HepG2 (cell line): ENCODE results near the gene MAPK7. TPM values are rescaled to one million over a fixed set of nuclear protein-coding genes. Genes with fewer than 3 reads are reported as not detected.

Experiments used
- NFE2L2 ChIP-seq: fragments of 150-350 bp; IDR thresholded peaks from 2 replicates; pipeline ENCODE4 v1.6.1; 2014; ENCODE audit warnings: low read length
- NONO ChIP-seq, 2 experiments: fragments of 450-650 bp in 1 of 2; sonication (generic) in 1 of 2; formaldehyde crosslinking in 1 of 2; IDR thresholded peaks in 1 of 2; conservative IDR thresholded peaks in 1 of 2; 2 replicates each; pipeline versions ENCODE4 v1.6.1 to v1.8.0; 2017 to 2022; ENCODE audit warnings: mild to moderate bottlenecking in 1 of 2, missing genetic modification reagents in 1 of 2, moderate library complexity in 1 of 2
- RXRB ChIP-seq: IDR thresholded peaks from 2 replicates; pipeline ENCODE4 v1.6.1; 2016; ENCODE audit warnings: borderline replicate concordance, missing genetic modification reagents, missing compliant biosample characterization
- SAP130 ChIP-seq: IDR thresholded peaks from 2 replicates; pipeline ENCODE4 v1.6.1; 2016; ENCODE audit warnings: low read depth
- SOX13 ChIP-seq, 3 experiments: fragments of 450-650 bp in 1 of 3; sonication (generic) in 1 of 3; formaldehyde crosslinking in 1 of 3; IDR thresholded peaks in 2 of 3; conservative IDR thresholded peaks in 1 of 3; 2 replicates each; pipeline versions ENCODE4 v1.5.0 to v1.6.1; 2016 to 2020; ENCODE audit warnings: antibody characterized with exemption in 1 of 3, mild to moderate bottlenecking in 1 of 3, missing compliant biosample characterization in 1 of 3, missing genetic modification reagents in 1 of 3, moderate library complexity in 1 of 3
- SPEN ChIP-seq: sonication (generic); formaldehyde crosslinking; IDR thresholded peaks from 2 replicates; pipeline ENCODE4 v1.5.1; 2020; ENCODE audit warnings: low read depth, mild to moderate bottlenecking, missing genetic modification reagents
- TCF7 ChIP-seq: sonication (generic); IDR thresholded peaks from 2 replicates; pipeline ENCODE4 v1.6.1; 2016; ENCODE audit warnings: antibody characterized with exemption, low read depth
- ZNF264 ChIP-seq: sonication (generic); formaldehyde crosslinking; IDR thresholded peaks from 2 replicates; pipeline ENCODE4 v1.4.0; 2020; ENCODE audit warnings: missing genetic modification reagents
- ZNF550 ChIP-seq: sonication (generic); formaldehyde crosslinking; IDR thresholded peaks from 2 replicates; pipeline ENCODE4 v1.4.0; 2020; ENCODE audit warnings: mild to moderate bottlenecking, missing genetic modification reagents, borderline replicate concordance
- ZNF7 ChIP-seq: IDR thresholded peaks from 2 replicates; pipeline ENCODE4 v1.6.1; 2016; ENCODE audit warnings: missing biosample characterization, missing genetic modification reagents
- polyA plus RNA-seq, 8 experiments: library from polyadenylated mRNA; depleted of rRNA in 3 of 8; stranded (reverse) in 7 of 8; unstranded in 1 of 8; fragments of >200 nt; fragmentation: Illumina TruSeq in 4 of 8; extraction: Trizol in 4 of 8; gene quantifications; 2 replicates each; pipeline versions ENCODE4 v1.2.1 to v1.2.3, GENCODE V29; 2011 to 2016; ENCODE audit warnings: low read depth in 4 of 8, missing spikeins in 1 of 8, mixed read lengths in 1 of 8; ENCODE audit not compliant: insufficient read depth in 1 of 8
- total RNA-seq, 5 experiments: library from RNA; depleted of rRNA; stranded (reverse); fragments of >200 nt; fragmentation: Illumina TruSeq; extraction: Trizol; gene quantifications; 2 replicates each; pipeline ENCODE4 v1.2.3, GENCODE V29; 2016; ENCODE audit warnings: low read depth in 1 of 5
- TF ChIP-seq, protein P1 (sequence below): sonication (generic); formaldehyde crosslinking; IDR thresholded peaks from 2 replicates; pipeline ENCODE4 v1.8.1; 2023; ENCODE audit warnings: mild to moderate bottlenecking, missing genetic modification reagents
- TF ChIP-seq, protein P2 (sequence below): sonication (generic); formaldehyde crosslinking; IDR thresholded peaks from 2 replicates; pipeline ENCODE4 v1.4.0; 2020; ENCODE audit warnings: missing genetic modification reagents, borderline replicate concordance
- TF ChIP-seq, protein P3 (sequence below): IDR thresholded peaks from 2 replicates; pipeline ENCODE4 v1.6.1; 2016; ENCODE audit warnings: missing compliant biosample characterization, missing genetic modification reagents, borderline replicate concordance
- TF ChIP-seq, protein P4 (sequence below): sonication (generic); formaldehyde crosslinking; conservative IDR thresholded peaks from 2 replicates; pipeline ENCODE4 v1.4.0; 2020; ENCODE audit warnings: mild to moderate bottlenecking, missing genetic modification reagents, moderate library complexity

The MAPK7 gene
- total and polyA plus RNA-seq, 2 of the 13 experiments (the other 11 are each of a cell fraction or from before 2014, with no cell fraction given): 2.9 to 5.9 TPM

DNA sequence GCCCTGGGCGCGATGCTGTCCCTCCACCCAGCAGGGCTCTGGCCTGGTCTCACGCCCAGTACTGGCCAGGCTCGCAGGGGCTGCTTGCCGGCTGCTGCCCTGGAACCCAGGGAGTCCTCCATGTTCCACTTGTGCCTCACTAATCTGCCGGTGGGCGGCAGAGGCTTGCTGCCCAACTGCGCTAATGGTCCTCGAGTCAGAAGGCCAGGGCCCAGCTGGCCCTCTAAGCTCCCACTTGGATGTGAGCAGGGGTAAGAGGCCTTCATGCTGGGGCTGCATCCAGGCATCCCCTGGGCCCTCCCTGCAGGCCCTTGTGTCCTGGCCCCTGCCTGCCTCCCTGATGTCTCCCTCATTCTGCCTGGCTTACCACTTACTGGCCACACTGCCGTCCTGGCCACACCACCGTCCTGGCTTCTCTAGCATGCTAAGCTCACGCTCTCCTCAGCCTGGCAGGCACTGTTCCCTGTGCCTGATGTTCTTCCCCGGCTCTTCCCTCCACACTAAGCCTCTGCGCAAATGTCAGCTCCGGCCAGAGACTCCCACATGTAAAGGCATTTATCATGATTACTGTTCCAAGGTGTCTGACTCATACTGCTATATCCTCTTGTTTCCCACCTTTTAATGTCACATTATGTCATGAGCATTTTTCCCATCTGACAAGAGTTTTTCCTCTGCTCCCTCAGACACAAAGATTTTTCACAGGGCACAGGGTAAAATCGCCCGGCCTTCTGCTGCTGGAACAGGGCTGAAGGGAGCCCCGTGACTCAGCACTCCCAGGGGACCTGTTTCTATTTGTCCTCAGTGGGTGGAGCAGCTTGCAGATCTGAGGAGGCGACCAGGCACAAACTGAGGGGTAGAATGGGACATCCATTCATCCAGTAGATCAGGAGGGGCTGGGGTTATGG, 31.7 kb upstream of the MAPK7 start (continued):
- TF ChIP-seq, protein P1, sequence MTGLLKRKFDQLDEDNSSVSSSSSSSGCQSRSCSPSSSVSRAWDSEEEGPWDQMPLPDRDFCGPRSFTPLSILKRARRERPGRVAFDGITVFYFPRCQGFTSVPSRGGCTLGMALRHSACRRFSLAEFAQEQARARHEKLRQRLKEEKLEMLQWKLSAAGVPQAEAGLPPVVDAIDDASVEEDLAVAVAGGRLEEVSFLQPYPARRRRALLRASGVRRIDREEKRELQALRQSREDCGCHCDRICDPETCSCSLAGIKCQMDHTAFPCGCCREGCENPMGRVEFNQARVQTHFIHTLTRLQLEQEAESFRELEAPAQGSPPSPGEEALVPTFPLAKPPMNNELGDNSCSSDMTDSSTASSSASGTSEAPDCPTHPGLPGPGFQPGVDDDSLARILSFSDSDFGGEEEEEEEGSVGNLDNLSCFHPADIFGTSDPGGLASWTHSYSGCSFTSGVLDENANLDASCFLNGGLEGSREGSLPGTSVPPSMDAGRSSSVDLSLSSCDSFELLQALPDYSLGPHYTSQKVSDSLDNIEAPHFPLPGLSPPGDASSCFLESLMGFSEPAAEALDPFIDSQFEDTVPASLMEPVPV: 0 out of 2 replicates have a peak, but pooled peaks have one; percentile 32
- TF ChIP-seq, protein P2, sequence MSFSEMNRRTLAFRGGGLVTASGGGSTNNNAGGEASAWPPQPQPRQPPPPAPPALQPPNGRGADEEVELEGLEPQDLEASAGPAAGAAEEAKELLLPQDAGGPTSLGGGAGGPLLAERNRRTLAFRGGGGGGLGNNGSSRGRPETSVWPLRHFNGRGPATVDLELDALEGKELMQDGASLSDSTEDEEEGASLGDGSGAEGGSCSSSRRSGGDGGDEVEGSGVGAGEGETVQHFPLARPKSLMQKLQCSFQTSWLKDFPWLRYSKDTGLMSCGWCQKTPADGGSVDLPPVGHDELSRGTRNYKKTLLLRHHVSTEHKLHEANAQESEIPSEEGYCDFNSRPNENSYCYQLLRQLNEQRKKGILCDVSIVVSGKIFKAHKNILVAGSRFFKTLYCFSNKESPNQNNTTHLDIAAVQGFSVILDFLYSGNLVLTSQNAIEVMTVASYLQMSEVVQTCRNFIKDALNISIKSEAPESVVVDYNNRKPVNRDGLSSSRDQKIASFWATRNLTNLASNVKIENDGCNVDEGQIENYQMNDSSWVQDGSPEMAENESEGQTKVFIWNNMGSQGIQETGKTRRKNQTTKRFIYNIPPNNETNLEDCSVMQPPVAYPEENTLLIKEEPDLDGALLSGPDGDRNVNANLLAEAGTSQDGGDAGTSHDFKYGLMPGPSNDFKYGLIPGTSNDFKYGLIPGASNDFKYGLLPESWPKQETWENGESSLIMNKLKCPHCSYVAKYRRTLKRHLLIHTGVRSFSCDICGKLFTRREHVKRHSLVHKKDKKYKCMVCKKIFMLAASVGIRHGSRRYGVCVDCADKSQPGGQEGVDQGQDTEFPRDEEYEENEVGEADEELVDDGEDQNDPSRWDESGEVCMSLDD: peak; percentile 47; the same call in 1 of the 2 replicates
- TF ChIP-seq ZNF7 (no peak), TCF7 (0 out of 2 replicates have a peak, but pooled peaks have one; percentile 17), SOX13 (IDR thresholded peaks at IDR 0.05) (no peak), SOX13 (CRISPR knock-in tag; conservative IDR thresholded peaks at IDR 0.05 in 1 of 2, IDR thresholded peaks at IDR 0.05 in 1 of 2) (0 out of 4 replicates have a peak, but pooled peaks of 1 of the 2 experiments have one; percentile 6), SAP130 (CRISPR knock-in tag) (0 out of 2 replicates have a peak, but pooled peaks have one; percentile 32), RXRB (CRISPR knock-in tag) (0 out of 2 replicates have a peak, but pooled peaks have one; percentile 15), SPEN (CRISPR knock-in tag) (0 out of 2 replicates have a peak, but pooled peaks have one; percentile 8), NONO (IDR thresholded peaks at IDR 0.05) (no peak), NONO (CRISPR knock-in tag; conservative IDR thresholded peaks at IDR 0.05) (no peak), ZNF550 (CRISPR knock-in tag) (no peak), NFE2L2 (peak; percentile 92), ZNF264 (CRISPR knock-in tag) (no peak)
- TF ChIP-seq, protein P3, sequence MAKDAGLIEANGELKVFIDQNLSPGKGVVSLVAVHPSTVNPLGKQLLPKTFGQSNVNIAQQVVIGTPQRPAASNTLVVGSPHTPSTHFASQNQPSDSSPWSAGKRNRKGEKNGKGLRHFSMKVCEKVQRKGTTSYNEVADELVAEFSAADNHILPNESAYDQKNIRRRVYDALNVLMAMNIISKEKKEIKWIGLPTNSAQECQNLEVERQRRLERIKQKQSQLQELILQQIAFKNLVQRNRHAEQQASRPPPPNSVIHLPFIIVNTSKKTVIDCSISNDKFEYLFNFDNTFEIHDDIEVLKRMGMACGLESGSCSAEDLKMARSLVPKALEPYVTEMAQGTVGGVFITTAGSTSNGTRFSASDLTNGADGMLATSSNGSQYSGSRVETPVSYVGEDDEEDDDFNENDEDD (CRISPR knock-in tag): 0 out of 2 replicates have a peak, but pooled peaks have one; percentile 16
- TF ChIP-seq, protein P4, sequence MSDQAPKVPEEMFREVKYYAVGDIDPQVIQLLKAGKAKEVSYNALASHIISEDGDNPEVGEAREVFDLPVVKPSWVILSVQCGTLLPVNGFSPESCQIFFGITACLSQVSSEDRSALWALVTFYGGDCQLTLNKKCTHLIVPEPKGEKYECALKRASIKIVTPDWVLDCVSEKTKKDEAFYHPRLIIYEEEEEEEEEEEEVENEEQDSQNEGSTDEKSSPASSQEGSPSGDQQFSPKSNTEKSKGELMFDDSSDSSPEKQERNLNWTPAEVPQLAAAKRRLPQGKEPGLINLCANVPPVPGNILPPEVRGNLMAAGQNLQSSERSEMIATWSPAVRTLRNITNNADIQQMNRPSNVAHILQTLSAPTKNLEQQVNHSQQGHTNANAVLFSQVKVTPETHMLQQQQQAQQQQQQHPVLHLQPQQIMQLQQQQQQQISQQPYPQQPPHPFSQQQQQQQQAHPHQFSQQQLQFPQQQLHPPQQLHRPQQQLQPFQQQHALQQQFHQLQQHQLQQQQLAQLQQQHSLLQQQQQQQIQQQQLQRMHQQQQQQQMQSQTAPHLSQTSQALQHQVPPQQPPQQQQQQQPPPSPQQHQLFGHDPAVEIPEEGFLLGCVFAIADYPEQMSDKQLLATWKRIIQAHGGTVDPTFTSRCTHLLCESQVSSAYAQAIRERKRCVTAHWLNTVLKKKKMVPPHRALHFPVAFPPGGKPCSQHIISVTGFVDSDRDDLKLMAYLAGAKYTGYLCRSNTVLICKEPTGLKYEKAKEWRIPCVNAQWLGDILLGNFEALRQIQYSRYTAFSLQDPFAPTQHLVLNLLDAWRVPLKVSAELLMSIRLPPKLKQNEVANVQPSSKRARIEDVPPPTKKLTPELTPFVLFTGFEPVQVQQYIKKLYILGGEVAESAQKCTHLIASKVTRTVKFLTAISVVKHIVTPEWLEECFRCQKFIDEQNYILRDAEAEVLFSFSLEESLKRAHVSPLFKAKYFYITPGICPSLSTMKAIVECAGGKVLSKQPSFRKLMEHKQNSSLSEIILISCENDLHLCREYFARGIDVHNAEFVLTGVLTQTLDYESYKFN (CRISPR knock-in tag): no peak
